Activated CD4-positive, alpha-beta T cell treated with anti-CD3 and anti-CD28 coated beads, Interleukin-2, amount 50 U/mL, for 4 hours (primary cell): ENCODE measurements around the gene RTN4RL2.

ENCODE experiments used
- DNase-seq, 2 experiments: peaks; one replicate each; pipeline ENCODE4 v3.0.0-alpha.2; 2020

The RTN4RL2 gene

GRCh38 chr11:57463671-57464538, 3.6 kb downstream of the RTN4RL2 start:
- no peak for DNase-seq

DNA sequence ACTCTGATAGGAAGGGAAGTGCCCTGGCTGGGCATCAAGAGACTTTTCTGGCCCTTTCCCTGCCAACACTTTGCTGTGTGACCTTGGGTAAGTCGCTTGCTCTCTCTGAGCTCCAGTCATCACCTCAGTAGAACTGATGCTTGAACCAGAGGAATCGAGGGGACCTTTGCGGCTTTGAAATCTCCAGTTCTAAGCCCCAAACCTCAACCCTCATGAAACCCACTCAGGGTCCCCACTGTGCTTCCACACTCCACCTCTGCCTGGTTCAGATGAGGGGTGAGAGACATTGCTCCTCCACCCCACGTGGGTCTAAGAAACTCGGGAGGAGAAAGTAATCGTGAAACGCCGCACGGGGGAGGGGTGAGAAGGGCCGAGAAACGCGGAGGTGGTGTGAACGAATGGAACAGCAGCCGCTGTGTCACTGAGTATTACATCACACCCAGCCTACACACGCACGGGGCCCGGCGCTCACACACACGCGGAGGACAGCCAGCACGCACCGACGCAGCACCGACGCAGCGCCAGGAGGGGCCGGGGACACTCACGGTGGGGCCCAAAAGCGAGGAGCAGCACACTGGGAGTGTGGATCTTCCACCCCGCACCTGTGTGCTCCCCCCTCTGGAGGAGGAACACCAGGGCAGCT, 4.3 kb downstream of the RTN4RL2 start:
- no peak for DNase-seq

DNA sequence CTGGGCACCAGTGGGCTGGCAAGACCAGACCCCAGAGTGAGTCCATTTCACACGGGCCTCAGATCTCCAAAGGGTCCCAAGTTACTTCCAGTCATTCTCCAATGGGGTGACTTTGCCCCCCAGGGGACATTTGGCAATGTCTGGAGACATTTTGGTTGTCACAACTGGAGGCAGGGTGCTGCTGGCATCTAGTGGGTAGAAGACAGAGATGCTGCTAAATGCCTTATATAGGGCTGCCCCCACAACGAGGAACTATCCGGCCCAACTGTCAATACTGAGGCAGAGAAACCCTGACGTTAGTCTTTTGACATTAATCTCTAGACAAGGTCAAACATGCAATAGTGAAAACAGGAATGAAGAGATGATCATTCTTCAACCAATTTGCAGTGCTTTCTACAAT, 6.4 kb downstream of the RTN4RL2 start:
- no peak for DNase-seq

- no peak for DNase-seq
Observed at GRCh38 chr11:57467508-57468157, 7.3 kb downstream of the RTN4RL2 start.

- no peak for DNase-seq
Observed at GRCh38 chr11:57468276-57468675, 7.9 kb downstream of the RTN4RL2 start.

- no peak for DNase-seq
Observed at GRCh38 chr11:57469268-57469667, 8.9 kb downstream of the RTN4RL2 start.

DNA sequence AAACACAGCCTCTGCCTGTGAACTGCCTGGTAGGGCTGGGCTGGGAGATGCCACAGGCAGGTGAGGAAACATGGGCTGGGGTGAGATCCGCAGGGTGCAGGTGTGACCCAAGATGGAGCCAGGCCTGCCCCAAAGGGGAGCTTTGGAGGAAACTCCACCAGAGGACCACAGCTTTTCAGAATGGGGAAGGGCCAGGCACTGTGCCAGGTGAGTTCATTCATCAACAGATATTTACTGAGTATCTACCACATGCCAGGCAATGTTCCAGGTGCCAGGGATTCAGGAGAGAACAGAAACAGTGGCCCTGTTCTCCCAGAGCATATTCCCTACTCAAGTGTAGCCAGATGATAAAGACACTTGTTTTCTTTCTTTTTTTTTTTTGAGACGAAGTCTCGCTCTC, 11.2 kb downstream of the RTN4RL2 start:
- no peak for DNase-seq

DNA sequence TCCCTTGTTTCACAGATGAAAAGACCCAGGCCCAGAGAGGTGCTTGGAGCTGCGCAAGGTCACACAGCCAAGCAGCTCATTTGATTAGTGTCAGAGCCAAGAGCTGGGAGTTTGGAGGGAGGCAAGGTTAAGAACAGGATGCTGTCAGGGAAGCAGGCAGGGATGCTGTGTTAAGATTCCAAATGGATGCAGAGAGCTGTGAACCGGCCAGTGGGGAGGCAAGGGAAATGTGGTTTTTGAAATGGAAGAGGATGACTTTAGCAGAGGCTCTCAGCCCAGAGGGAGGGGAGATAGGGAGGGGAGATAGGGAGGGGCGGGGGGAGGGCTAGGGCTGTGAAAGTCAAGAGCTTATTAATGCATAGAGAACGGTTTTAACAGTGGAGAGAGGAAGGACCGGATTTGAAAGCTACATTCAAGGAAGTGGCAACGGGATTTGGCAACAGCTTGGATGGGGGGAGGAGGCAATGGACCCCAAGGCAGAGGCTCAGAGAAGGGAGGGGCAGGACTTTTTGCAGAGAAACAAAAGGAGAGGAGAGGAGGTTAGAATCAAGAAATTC, 13.0 kb downstream of the RTN4RL2 start:
- no peak for DNase-seq

- peak in 1 of 2 experiments; percentile 9 for DNase-seq
Observed at GRCh38 chr11:57474017-57474802, 13.9 kb downstream of the RTN4RL2 start.

DNA sequence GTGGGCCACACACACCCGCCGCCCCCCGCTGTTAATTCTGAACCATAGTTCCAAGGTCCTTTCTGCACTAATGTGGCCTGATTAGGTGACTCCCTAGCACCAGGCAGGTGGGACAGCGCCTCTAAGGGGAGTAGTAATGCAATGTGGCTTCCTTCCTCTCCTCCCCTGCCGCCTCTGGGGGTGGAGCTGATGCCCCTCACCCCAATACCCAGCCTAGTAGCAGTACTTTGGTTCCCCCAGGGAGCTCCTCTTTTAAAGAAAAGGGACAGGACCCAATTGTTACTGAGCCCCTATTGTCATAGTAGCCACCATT, 14.4 kb downstream of the RTN4RL2 start:
- DNase-seq: no peak

GRCh38 chr11:57475191-57475590, 14.9 kb downstream of the RTN4RL2 start:
- no peak for DNase-seq

DNA sequence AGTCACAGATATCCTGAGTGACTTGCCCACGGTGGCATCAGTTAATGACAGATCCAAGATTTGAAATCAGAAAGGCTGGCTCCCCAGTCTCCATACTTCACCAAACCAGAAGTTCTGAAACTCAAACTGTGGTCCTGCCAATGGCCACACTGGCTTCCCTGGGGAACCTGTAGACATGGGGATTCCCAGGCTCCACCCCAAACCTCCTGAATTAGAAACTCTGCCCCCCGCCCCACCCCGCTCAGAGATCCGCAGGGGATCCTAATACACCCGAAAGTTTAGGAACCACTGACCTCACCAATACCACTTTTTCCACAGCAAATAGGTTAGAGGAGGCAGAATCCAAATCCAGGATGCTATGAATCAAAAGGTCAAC, 15.3 kb downstream of the RTN4RL2 start:
- DNase-seq: no peak

GRCh38 chr11:57476047-57476756, 15.9 kb downstream of the RTN4RL2 start:
- DNase-seq: peak; percentile 8 to 11

- DNase-seq: peak; percentile 9 to 20
Observed at GRCh38 chr11:57476757-57477506, 16.6 kb downstream of the RTN4RL2 start.

- DNase-seq: no peak
Observed at GRCh38 chr11:57477507-57478189, 17.3 kb downstream of the RTN4RL2 start.

- no peak for DNase-seq
Observed at GRCh38 chr11:57479021-57479663, 18.8 kb downstream of the RTN4RL2 start.

GRCh38 chr11:57479911-57480310, 19.6 kb downstream of the RTN4RL2 start:
- no peak for DNase-seq

DNA sequence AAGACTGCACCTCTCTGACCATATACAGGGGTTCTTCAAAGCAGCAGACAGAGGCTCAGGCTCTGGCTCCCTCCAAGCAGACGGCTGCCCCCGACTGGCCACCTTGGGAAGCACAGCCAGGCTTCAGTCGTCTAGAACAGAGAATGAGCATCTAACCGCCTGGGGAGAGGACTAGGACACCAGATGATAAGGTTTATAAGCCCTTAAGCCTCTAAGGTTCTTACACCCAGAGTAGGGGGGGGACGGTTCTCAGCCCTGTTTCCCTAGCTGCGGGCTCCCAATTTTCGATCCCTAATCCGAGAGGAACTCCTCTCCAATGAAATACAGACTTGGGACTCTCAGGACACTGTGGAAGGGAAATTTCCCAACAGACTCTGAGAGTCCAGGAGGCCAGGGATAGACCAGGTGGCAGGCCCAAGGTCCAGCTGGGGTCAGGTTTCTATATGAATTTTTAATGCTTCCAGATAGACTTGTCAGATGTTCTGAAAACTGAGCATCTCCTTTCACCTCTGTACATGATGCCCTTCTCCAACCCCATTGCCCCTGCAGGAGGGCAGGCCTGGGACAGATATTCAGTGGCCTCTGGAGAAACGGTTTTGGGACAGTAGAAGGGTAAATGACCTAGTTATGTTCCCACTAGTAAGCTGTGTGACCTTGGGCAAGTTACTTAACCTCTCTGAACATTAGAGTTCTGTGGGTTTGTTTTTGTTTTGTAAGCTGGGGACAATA, 20.2 kb downstream of the RTN4RL2 start:
- DNase-seq: peak; percentile 67 to 68

DNA sequence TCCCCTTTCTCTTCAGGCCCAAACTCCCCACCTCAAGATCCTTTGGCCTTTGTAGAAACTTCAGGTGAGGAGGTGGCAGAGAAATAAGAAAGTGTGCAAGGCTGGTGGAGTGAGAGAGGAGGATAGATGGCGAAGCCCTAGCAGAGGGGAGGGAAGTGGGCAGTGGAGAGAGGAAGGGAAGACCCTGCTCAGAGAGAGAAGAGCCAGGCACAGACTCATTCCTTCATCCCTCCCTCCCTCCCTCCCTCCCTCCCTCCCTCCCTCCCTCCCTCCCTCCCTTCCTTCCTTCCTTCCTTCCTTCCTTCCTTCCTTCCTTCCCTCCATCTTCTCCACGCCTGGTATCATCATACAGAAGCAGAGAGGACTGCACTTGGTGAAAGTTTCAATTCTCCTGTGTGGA, 21.0 kb downstream of the RTN4RL2 start:
- no peak for DNase-seq
